Activated naive CD4-positive, alpha-beta T cell treated with anti-CD3 and anti-CD28 coated beads, Interleukin-2, amount 50 U/mL, for 24 hours (primary cell): Measurements from ENCODE around the gene RANBP1.

Experiments
- H3K27ac Mint-ChIP-seq: one replicate; pipeline ENCODE4 v1.8.0; 2021; ENCODE audit warnings: mild to moderate bottlenecking, mixed read lengths
- H3K27me3 Mint-ChIP-seq: one replicate; pipeline ENCODE4 v1.8.0; 2021; ENCODE audit warnings: mixed read lengths
- H3K36me3 Mint-ChIP-seq: one replicate; pipeline ENCODE4 v1.8.0; 2021; ENCODE audit warnings: mixed read lengths
- H3K4me1 Mint-ChIP-seq: one replicate; pipeline ENCODE4 v1.8.0; 2021; ENCODE audit warnings: mixed read lengths
- H3K4me3 Mint-ChIP-seq: one replicate; pipeline ENCODE4 v1.8.0; 2021; ENCODE audit warnings: mild to moderate bottlenecking, mixed read lengths
- H3K9me3 Mint-ChIP-seq: one replicate; pipeline ENCODE4 v1.8.0; 2021; ENCODE audit warnings: mixed read lengths

RANBP1 gene

GRCh38 chr22:20125201-20126174 is 9.6 kb downstream of the RANBP1 start:
- H3K36me3 Mint-ChIP-seq: peaks cover 4% of the 10 kb centered on the region

GRCh38 chr22:20126284-20127029 is 10.6 kb downstream of the RANBP1 start:
- Mint-ChIP-seq H3K9me3 (no peaks in the 10 kb centered on the region), H3K4me1 (peaks cover 17% of the 10 kb centered on the region), H3K4me3 (no peak overlapping the region), H3K27ac (no peak overlapping the region), H3K27me3 (no peaks in the 10 kb centered on the region), H3K36me3 (peaks cover 4% of the 10 kb centered on the region)

More at GRCh38 chr22:20125201-20126174, 9.6 kb downstream of the RANBP1 start:
- no peaks in the 10 kb centered on the region for H3K27me3 Mint-ChIP-seq
- no peak overlapping the region for H3K4me3 Mint-ChIP-seq
- H3K9me3 Mint-ChIP-seq: no peaks in the 10 kb centered on the region
- H3K27ac Mint-ChIP-seq: no peak overlapping the region
- peaks cover 20% of the 10 kb centered on the region for H3K4me1 Mint-ChIP-seq

- Mint-ChIP-seq H3K9me3 (no peaks in the 10 kb centered on the region), H3K27ac (peak overlapping the region; percentile 25), H3K27me3 (no peaks in the 10 kb centered on the region), H3K4me1 (peaks cover 7% of the 10 kb centered on the region), H3K4me3 (no peak overlapping the region), H3K36me3 (peaks cover 2% of the 10 kb centered on the region)
These were observed 11.5 kb downstream of the RANBP1 start for GRCh38 chr22:20127318-20127868.

GRCh38 chr22:20127869-20128618 is 12.1 kb downstream of the RANBP1 start:
- no peaks in the 10 kb centered on the region for H3K9me3 Mint-ChIP-seq
- no peak overlapping the region for H3K27ac Mint-ChIP-seq

GRCh38 chr22:20128619-20128901 is 12.7 kb downstream of the RANBP1 start:
- Mint-ChIP-seq H3K36me3 (peaks cover 2% of the 10 kb centered on the region), H3K9me3 (no peaks in the 10 kb centered on the region), H3K4me3 (no peak overlapping the region), H3K27me3 (no peaks in the 10 kb centered on the region), H3K4me1 (peaks cover 16% of the 10 kb centered on the region), H3K27ac (no peak overlapping the region)

More at GRCh38 chr22:20127869-20128618, 12.1 kb downstream of the RANBP1 start:
- H3K27me3 Mint-ChIP-seq: no peaks in the 10 kb centered on the region
- H3K4me3 Mint-ChIP-seq: no peak overlapping the region
- peaks cover 11% of the 10 kb centered on the region for H3K4me1 Mint-ChIP-seq
- peaks cover 2% of the 10 kb centered on the region for H3K36me3 Mint-ChIP-seq

GRCh38 chr22:20128902-20129746 is 13.2 kb downstream of the RANBP1 start:
- peak overlapping the region; percentile 44 for H3K4me3 Mint-ChIP-seq
- H3K4me1 Mint-ChIP-seq: peaks cover 20% of the 10 kb centered on the region
- H3K27ac Mint-ChIP-seq: peak overlapping the region; percentile 41
- H3K9me3 Mint-ChIP-seq: no peaks in the 10 kb centered on the region
- peaks cover 2% of the 10 kb centered on the region for H3K36me3 Mint-ChIP-seq
- no peaks in the 10 kb centered on the region for H3K27me3 Mint-ChIP-seq

GRCh38 chr22:20129747-20130014 is 13.8 kb downstream of the RANBP1 start:
- H3K4me3 Mint-ChIP-seq: peak overlapping the region; percentile 44
- no peak overlapping the region for H3K27ac Mint-ChIP-seq
- H3K4me1 Mint-ChIP-seq: peaks cover 26% of the 10 kb centered on the region
- H3K36me3 Mint-ChIP-seq: peaks cover 2% of the 10 kb centered on the region
- no peaks in the 10 kb centered on the region for H3K27me3 Mint-ChIP-seq
- H3K9me3 Mint-ChIP-seq: no peaks in the 10 kb centered on the region

GRCh38 chr22:20130319-20130718 is 14.4 kb downstream of the RANBP1 start:
- Mint-ChIP-seq H3K4me1 (peaks cover 32% of the 10 kb centered on the region), H3K36me3 (peaks cover 2% of the 10 kb centered on the region), H3K27ac (no peak overlapping the region), H3K9me3 (no peaks in the 10 kb centered on the region), H3K4me3 (peak overlapping the region; percentile 60), H3K27me3 (no peaks in the 10 kb centered on the region)

GRCh38 chr22:20130731-20131596 is 15.1 kb downstream of the RANBP1 start:
- no peaks in the 10 kb centered on the region for H3K27me3 Mint-ChIP-seq
- peak overlapping the region; percentile 35 for H3K27ac Mint-ChIP-seq
- peak overlapping the region; percentile 60 for H3K4me3 Mint-ChIP-seq
- H3K4me1 Mint-ChIP-seq: peaks cover 34% of the 10 kb centered on the region
- no peaks in the 10 kb centered on the region for H3K9me3 Mint-ChIP-seq
- peaks cover 2% of the 10 kb centered on the region for H3K36me3 Mint-ChIP-seq

- Mint-ChIP-seq H3K27me3 (no peaks in the 10 kb centered on the region), H3K4me1 (peaks cover 39% of the 10 kb centered on the region), H3K36me3 (no peaks in the 10 kb centered on the region), H3K9me3 (no peaks in the 10 kb centered on the region), H3K4me3 (peak within 1 kb of the TSS; percentile 77), H3K27ac (peak within 1 kb of the TSS; percentile 35)
These were observed 15.6 kb downstream of the RANBP1 start, which contains the start of gene ZDHHC8 for GRCh38 chr22:20131597-20131858. TSS of gene ZDHHC8 (plus strand) at chr22:20131804. CDS start at chr22:20131948, 144 bp downstream.

GRCh38 chr22:20131859-20132685 is 16.2 kb downstream of the RANBP1 start:
- Mint-ChIP-seq H3K4me1 (peaks cover 40% of the 10 kb centered on the region), H3K4me3 (peak overlapping the region; percentile 77), H3K27ac (peak overlapping the region; percentile 23), H3K27me3 (no peaks in the 10 kb centered on the region), H3K9me3 (no peaks in the 10 kb centered on the region), H3K36me3 (no peaks in the 10 kb centered on the region)

- Mint-ChIP-seq H3K27ac (peak overlapping the region; percentile 23), H3K4me1 (peaks cover 44% of the 10 kb centered on the region), H3K36me3 (no peaks in the 10 kb centered on the region), H3K4me3 (peak overlapping the region; percentile 77), H3K9me3 (no peaks in the 10 kb centered on the region), H3K27me3 (no peaks in the 10 kb centered on the region)
These were observed 16.9 kb downstream of the RANBP1 start for GRCh38 chr22:20132686-20133246.

- H3K36me3 Mint-ChIP-seq: no peaks in the 10 kb centered on the region
- H3K27me3 Mint-ChIP-seq: no peaks in the 10 kb centered on the region
- H3K27ac Mint-ChIP-seq: no peak overlapping the region
- H3K9me3 Mint-ChIP-seq: no peaks in the 10 kb centered on the region
- H3K4me1 Mint-ChIP-seq: peaks cover 43% of the 10 kb centered on the region
- H3K4me3 Mint-ChIP-seq: peak overlapping the region; percentile 77
These were observed 18.1 kb downstream of the RANBP1 start for GRCh38 chr22:20133930-20134549.
